Islet precursor cell (in vitro differentiated cells): Measurements from ENCODE around the gene CRELD1.
"Not testable (repeated sequence)": the region's sequence is repeated elsewhere in the genome, so short reads cannot be mapped to it uniquely, and the experiment has no call there.

ENCODE experiments used
- DNase-seq: peaks from one replicate; pipeline ENCODE4 v3.0.0-alpha.2; 2018

Gene CRELD1

GRCh38 chr3:9937486-9938238, 4.0 kb downstream of the CRELD1 start:
- DNase-seq: no peak

- DNase-seq: no peak
These were observed 5.3 kb downstream of the CRELD1 start for GRCh38 chr3:9938966-9939365.

- not testable (repeated sequence) for DNase-seq
These were observed 6.3 kb downstream of the CRELD1 start for GRCh38 chr3:9939906-9940305.

- DNase-seq: no peak
These were observed 7.1 kb downstream of the CRELD1 start for GRCh38 chr3:9940746-9941145.

- no peak for DNase-seq
These were observed 8.5 kb downstream of the CRELD1 start for GRCh38 chr3:9942164-9942563.

GRCh38 chr3:9942934-9943690, 9.5 kb downstream of the CRELD1 start:
- no peak for DNase-seq

GRCh38 chr3:9944271-9944670, 10.6 kb downstream of the CRELD1 start:
- DNase-seq: no peak

- DNase-seq: no peak
These were observed 11.7 kb downstream of the CRELD1 start for GRCh38 chr3:9945358-9945757.

- peak; percentile 96 for DNase-seq
These were observed 12.7 kb downstream of the CRELD1 start for GRCh38 chr3:9946112-9947024.

GRCh38 chr3:9947025-9947995, 13.7 kb downstream of the CRELD1 start:
- peak; percentile 92 for DNase-seq

- no peak for DNase-seq
These were observed 15.0 kb downstream of the CRELD1 start for GRCh38 chr3:9948586-9948985.

- no peak for DNase-seq
These were observed 15.5 kb downstream of the CRELD1 start for GRCh38 chr3:9949115-9949514.

- no peak for DNase-seq
These were observed 16.0 kb downstream of the CRELD1 start for GRCh38 chr3:9949626-9950025.

- no peak for DNase-seq
These were observed 17.5 kb downstream of the CRELD1 start for GRCh38 chr3:9951126-9951525.

- DNase-seq: no peak
These were observed 17.9 kb downstream of the CRELD1 start for GRCh38 chr3:9951598-9951961.

- DNase-seq: peak; percentile 73
These were observed 18.6 kb downstream of the CRELD1 start, which contains the start of gene PRRT3 for GRCh38 chr3:9951962-9952805. Gene PRRT3 (minus strand): TSS chr3:9952408. CDS start chr3:9950115, 2,293 bp downstream.

- no peak for DNase-seq
These were observed 21.5 kb downstream of the CRELD1 start for GRCh38 chr3:9955067-9955502.

- no peak for DNase-seq
These were observed 22.1 kb downstream of the CRELD1 start for GRCh38 chr3:9955611-9956352.

GRCh38 chr3:9957214-9957613, 23.6 kb downstream of the CRELD1 start:
- no peak for DNase-seq

- no peak for DNase-seq
These were observed 31.7 kb downstream of the CRELD1 start for GRCh38 chr3:9965200-9965875.
